NCI-H1092 treated with DMSO at 0.1 percent for 48 hours (cell line): ENCODE data around the gene LSM4.
"Not testable (repeated sequence)": the region's sequence is repeated elsewhere in the genome, so short reads cannot be mapped to it uniquely, and the experiment has no call there.

Experiments
- DNase-seq: peaks from one replicate; lab custom pipeline; 2025; lab: John Stamatoyannopoulos, UW

The LSM4 gene

DNA sequence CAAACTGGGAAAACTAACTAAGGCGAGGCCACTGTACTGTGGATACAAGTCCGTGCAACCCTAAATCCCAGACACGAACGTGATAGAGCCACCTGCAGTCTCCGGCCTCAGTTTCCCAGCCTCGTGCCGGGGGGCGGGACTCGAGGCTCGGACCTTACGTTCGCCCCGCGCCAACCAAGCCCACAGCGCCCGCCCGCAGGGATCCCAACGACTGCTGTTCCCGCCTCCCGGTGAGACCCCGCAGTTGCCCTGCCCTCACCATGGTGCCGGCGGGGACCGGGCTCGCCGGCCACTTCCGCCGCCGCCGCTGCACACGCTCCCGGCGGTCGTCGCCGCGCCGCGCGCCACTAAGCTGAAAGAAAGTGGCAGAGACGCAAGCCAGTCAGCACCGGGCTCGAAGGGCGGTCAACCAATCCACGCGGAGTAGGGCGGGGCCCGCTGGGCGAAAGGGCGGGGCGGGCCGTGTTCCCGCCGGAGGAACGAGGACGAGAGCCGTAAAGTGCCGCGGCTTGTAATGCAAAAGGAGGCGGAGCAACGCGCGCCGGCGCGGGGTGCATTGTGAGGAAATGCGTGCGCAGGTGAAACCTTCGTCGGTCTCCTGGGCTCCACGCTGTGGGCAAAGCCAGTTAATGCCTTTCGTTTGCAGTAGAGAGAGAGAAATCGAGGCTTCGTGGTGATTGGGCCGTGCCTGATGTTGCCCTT lies at the start of gene LSM4:
Gene LSM4, minus strand, starts transcription at position 318 of the 702 bp plus-strand sequence. Its CDS starts 56 bp downstream, at position 262.
- DNase-seq = peak; percentile 98

DNA sequence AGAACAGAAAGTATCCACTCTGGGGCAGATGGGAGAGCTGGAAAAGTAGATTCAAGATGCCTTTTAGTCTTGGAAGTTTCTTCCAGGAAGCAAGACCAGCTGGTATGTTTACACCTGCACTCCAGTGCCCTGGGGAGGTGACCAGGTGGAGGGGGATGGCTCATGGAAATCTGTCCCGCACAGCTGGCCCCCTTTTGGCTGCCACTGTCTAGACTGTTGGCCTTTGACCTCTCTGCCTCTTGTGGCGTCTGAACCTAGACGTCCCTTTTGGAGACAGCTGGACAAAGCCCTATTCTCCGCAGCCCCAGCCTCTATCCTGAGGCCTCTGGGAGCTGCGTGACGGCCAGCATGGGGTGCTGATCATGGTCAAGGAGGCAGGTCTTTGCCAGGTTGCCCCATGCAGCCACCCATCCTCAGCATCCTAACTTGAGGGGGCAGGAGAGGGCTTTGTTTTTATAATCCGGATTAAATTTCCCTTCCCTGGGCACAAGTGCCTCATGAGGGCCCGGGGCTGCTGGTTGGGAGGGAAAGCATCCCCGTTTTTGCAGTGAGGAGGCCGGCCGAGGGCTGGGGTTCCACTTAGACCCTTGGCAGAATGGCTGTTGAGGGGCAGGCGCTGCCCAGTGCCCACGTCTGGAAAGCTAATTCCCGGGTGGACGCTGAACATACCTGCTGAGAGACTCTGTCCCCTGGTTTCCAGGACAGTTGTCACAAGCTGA lies 45.8 kb upstream of the LSM4 start:
- DNase-seq = no peak

DNA sequence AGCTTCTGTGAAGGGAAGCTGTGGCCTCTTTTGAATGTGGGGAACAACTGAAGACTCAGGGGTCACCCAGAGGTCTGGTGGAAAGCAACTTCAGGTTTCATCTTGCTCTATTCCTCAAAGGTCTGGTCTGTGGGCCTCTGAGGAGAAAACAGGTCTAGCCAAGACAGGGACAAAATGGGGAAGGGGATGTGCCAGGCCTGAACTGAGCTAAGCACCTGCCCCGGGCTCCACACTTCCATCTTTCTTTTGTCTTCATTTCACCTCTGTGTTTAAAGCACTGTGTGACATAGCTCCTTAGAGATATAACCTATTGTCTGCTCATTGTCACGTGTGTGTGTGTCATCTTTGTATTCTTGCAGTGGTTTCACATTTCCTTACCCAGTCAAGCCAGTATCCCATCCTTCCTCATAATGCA lies 43.2 kb upstream of the LSM4 start:
- DNase-seq = no peak

DNA sequence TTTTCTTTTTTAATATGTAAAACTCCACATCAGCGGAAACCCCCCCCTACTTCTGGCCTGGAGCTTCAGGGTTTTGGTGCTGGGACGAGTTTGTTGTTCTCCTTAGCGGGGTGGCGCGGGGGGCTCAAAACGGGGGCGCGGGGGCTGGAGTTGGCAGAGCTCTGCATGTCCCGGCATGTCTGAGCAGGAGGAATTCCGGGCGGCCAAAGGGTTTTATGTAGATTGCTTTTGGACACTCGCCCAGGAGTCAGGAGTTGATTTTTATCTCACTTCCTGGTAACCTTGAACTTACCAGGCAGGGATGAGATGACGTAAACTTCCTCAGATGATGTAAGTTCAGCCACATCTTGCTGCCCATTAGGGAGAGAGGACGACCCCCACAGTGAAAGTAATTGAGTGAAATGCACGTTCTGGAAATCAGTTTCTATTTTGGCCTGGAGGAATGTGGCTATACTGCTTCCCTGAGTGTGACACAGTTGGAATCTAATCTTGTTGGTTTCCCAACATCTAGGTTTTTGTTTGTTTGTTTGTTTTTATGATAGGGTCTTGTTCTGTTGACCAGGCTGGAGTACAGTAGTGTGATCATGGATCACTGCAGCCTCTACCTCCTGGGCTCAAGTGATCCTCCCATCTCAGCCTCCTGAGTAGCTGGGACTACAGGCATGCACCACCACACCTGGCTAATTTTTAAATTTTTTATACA lies 42.1 kb upstream of the LSM4 start:
- DNase-seq = no peak

DNA sequence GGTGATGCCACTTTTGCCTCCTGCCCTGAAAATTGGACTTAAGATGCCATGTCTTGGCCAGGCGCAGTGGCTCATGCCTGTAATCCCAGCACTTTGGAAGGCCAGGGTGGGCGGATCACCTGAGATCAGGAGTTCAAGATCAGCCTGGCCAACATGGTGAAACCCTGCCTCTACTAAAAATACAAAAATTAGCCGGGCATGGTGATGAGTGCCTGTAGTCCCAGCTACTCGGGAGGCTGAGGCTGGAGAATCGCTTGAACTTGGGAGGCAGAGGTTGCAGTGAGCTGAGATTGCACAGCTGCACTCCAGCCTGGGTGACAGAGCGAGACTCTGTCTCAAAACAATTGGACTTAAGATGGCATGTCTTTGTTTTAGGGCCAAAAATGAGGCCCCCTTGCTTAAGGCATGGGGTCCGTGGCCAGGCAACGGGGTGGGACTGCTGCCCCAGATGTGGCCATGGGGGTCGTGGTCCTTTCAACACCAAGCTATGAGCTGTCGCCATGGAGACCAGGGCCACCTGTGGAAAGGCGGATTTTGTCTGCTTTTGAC lies 41.5 kb upstream of the LSM4 start:
- DNase-seq = not testable (repeated sequence)

DNA sequence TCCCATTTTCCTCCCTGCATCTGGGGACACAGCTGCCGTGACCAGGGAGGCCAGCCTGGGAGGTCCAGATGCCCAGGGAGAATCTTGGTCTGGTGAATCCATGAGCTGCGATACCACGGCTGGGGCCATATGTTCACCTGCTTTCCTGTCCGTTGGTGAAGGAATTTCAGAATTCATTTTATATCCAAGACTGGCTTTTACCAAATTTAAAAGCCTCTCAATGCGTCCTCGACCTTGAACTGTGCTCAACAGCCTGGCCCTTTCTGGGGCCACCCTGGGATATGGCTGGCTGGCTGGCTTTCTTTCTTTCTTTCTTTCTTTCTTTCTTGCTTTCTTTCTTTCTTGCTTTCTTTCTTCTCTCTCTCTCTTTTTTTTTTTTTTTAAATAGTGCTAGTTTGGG lies 40.9 kb upstream of the LSM4 start:
- no peak for DNase-seq

DNA sequence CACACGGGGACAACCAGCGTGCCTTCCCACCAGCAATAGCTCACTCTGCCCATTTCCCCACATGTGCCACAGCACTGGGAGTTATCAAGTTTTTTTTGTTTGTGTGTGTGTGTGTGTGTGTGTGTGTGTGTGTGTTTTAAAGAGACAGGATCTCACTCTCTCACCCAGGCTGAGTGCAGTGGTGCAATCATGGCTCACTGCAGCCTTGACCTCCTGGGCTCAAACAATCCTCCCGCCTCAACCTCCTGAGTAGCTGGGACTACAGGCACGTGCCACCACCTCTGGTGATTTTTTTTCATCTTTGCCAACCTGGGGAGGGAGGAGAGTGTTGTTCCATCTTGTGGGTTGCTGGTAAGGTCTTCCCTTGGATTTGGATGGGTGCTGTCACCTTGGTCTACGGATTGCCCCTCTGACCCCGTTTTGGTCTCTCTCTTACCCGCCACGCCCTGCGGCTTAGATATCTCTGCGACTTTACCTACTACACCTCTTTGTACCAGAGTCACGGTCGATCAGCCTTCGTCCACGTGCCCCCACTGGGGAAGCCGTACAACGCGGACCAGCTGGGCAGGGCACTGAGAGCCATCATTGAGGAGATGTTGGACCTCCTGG lies 40.2 kb upstream of the LSM4 start:
- no peak for DNase-seq

DNA sequence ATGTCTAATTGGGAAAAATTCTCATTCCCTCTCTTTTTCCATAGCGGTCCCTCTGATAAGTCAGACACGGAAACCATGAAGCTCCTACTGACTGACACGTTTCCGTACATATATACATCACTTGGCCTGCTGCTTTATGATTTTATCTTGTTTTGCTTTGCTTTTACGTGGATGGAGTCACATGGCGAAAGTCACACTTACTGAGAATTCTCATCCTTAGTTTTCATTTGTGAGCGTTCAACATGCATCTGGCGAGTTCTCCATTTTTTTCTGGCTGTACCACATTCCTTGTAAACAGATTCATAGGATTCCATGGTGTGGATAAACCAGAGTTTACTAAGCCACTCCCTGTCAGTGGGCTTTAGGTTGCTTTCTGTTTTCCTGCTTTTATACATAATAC lies 38.8 kb upstream of the LSM4 start:
- no peak for DNase-seq

DNA sequence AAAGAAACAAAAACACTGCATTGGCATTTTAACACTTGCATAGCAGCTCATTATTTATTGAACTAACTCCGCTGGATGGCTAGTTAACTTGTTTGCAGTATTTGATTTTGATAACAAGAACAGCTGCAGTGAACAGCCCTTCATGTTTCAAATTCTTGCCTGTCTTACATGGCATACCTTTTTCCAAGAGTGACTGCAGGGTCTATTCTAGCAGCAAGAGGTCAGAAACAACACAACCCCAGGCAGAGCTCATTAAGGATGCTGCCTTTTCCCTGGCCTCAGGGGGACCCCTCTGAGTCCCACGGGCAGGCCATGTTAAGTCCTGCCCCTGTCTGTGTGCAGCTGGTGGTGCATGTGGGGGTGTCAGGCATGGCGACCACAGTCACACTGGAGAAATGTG lies 34.2 kb upstream of the LSM4 start:
- DNase-seq = no peak

DNA sequence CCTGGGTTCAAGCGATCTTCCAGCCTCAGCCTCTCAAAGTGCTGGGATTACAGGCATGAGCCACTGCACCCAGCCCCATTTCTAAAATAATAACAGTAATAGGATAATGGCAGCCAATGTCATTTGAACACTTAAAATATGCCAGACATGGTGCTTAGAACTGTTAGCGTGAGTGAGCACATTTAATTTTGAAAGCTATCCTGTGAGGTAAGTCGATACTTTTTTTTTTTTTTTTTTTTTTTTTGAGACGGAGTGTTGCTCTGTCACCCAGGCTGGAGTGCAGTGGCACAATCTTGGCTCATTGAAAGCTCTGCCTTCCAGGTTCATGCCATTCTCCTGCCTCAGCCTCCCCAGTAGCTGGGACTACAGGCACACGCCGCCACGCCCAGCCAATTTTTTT lies 31.9 kb upstream of the LSM4 start:
- not testable (repeated sequence) for DNase-seq

DNA sequence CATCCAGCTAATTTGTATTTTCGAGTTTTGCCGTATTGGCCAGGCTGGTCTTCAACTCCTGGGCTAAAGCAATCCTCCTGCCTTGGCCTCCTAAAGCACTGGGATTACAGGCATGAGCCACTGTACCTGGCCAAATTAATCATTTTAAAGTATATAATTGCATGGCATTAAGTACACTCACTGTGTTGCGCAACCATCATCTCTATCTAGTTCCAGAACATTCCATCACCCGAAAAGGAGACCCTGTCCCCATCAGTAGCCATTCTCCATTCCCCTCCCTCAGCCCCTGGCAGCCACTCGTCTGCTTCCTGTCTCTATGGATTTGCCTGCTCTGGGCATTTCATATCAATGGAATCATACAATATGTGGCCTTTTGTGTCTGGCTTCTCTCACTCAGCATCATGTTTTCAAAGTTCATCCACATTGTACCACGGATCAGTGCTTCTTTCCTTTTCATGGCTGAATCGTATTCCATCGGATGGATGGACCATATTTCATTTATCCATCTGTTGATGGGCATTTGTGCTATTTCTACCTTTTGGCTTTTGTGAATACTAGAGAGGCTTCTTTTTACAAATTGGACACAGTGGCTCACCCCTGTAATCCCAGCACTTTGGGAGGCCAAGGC lies 30.6 kb upstream of the LSM4 start:
- no peak for DNase-seq

DNA sequence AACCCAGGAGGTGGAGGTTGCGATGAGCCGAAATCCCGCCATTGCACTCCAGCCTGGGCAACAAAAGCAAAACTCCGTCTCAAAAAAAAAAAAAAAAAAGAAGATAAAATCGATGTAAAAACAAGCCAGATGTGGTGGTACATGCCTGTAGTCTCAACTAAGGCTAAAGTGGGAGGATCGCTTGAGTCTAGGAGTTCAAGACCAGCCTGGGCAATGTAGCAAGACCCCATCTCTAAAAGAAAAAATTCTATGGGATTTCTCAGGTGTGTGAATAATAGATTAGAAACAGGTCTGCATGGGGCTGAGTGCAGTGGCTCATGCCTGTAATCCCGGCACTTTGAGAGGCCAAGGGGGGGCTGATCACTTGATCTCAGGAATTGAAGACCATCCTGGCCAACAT lies 28.7 kb upstream of the LSM4 start:
- no peak for DNase-seq

DNA sequence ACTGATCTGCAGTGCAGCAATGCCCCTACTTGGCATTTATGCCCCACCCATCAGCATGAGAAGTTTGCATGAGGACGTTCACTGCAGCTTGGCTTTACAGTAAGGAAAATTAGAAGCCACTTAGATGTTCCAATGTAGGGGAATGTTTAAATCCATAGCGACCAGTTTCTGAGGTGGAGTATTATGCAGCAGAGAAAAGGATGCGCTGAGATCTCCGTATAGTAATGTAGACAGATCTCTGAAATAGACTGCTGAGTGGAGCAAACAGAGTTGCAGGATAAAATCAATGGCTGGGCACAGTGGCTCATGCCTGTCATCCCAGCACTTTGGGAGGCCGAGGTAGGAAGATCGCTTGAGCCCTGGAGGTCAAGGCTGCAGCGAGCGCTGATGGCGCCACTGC lies 27.6 kb upstream of the LSM4 start:
- DNase-seq = no peak

DNA sequence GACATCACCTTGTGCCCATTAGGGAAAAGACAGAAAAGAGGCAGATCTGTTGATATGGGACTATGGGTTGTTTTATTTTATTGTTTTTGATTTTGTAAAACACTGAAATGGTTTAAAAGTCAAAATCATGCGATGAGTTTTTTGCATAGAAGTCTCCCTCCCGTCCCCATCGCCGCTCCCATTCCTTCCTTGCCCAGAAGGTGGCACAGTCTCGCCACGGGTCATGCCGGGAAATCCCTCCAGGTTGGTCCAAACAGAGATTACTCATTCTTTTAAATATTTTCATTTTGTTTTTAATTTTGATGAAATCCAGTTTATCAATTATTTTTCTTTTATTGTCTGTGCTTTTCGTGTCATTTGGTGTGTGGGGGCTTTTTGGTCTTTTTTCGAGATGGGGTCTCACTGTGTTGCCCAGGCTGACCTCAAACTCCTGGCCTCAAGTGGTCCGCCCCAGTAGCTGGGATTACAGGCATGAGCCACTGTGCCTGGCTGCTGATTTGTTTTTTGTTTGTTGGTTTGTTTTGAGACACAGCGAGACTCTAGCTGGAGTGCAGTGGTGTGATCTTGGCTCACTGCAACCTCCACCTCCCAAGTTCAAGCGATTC lies 26.8 kb upstream of the LSM4 start:
- no peak for DNase-seq

DNA sequence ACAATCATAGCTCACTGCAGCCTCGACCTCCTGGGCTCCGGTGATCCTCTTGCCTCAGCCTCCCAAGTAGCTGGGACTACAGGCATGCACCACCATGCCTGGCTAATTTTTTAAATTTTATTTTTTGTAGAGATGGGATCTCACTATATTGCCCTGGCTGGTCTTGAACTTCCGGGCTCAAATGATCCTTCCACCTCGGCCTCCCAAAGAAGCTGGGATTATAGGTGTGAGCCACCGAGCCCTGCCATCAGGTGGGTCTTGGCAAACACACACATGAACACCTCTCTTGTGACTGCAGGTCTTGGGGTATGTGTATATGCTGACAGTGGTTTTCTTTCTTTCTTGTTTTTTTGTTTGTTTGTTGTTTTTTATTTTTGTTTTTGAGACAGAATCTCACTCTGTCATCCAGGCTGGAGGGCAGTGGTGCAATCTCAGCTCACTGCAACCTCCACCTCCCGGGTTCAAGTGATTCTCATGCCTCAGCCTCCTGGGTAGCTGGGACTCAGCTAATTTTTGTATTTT lies 26.0 kb upstream of the LSM4 start:
- not testable (repeated sequence) for DNase-seq

DNA sequence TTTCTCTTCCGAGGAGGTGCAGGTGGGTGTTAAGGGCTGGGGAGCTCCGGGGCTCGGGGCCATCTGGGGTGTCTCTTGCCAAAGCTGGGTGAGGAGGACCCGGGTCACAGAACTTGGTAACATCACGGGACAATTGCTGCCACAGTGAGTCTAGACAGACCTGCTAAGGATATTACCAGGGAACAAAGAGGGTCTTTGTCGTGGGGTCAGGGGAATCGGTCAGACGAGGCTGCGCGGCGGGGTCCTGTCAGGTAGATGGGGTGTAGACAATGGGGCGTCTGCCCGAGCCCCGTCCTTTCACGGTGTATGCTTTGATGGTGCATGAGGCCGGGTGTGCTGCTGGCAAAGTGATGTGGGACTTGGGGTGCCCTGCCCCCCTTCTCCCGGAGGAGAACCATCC lies 25.3 kb upstream of the LSM4 start:
- DNase-seq = no peak

DNA sequence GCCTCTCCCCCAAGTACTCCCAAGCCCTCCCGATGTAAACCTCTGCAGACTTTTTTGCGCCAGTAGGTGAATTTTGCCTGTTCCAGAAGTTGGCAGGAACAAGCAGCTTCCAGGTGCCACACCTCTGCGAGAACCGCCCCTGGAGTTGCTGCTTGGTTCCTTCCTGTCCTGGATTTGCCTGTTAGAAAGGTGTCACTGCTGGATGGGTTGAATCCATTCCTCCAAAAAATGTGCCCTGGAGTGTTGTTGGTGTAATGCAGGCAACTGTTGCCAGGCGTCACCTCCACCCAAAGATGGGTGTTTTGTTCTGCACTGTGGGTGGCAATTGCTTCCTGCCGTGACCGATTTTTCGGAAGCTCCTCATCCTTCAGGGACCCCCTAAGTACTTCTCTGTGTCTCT lies 23.2 kb upstream of the LSM4 start:
- no peak for DNase-seq

DNA sequence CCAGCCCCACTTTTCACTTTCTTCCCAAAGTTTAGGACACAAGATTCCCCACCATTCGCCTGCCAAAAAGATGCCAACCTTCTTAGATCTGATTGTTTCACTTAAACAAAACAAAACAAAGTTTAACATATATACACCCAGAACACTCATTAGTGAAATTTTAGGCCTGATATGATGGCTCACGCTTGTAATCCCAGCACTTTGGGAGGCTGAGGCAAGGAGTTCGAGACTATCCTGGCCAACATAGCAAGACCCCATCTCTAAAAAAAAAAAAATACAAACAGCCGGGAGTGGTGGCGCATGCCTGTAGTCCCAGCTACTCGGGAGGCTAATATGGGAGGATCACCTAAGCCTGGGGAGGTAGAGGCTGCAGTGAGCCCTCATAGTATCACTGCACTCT lies 22.4 kb upstream of the LSM4 start:
- DNase-seq = no peak

DNA sequence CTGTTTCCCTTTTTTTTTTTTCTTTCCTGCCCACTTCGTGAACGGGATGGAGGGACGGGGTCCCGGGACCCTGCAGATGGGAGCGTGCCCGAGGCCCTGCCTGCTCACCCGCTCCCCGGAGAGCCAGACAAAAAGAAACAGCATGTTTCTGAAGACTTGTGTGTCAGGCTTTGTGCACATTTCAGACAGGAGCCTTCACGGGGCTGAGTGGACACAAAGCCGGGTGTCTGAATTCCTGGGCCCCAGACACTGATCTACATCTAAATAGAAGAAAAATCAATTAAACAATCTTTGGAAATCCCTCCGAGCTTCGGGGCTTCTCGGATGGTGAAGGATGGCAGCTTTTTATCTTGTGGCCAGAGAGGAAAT lies 21.7 kb upstream of the LSM4 start:
- no peak for DNase-seq

DNA sequence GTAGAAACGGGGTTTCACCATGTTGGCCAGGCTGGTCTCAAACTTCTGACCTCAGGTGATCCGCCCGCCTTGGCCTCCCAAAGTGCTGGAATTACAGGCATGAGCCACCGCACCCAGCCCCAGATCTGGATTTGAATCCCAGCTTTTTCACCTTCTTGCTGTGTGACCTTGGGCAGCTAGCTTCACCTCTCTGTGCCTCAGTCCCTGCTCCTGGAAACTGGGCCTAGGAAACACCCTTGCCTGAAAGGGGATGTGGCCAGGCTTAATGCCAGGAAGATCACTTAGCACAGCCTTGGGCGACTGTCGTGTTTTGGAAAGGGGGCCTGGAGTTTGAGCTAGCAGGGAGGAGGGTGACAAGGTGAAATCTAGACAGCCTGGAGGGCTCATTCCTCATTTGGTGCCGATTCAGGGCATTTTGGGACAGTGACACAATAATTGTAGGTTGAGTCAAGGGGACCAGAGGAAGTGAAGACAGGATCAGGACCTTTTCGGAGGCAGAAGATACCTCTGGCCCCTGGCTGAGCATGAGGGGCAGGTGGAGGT lies 19.3 kb upstream of the LSM4 start:
- DNase-seq = no peak
